Ureter (tissue), 1 donor: ENCODE data around the gene ACTR1A. TPM values are rescaled to one million over a fixed set of nuclear protein-coding genes. Genes with fewer than 3 reads are reported as not detected.
"Not testable (repeated sequence)": the region's sequence is repeated elsewhere in the genome, so short reads cannot be mapped to it uniquely, and the experiment has no call there.

ENCODE experiments used
- DNase-seq: peaks from one replicate; pipeline ENCODE4 v3.0.0-alpha.2; 2020; ENCODE audit warnings: low spot score
- total RNA-seq: library from RNA; stranded (reverse); gene quantifications from one replicate; pipeline ENCODE4 v1.2.4, GENCODE V29; 2023
- donor health status: DM: yes; HTN: yes; CAD: no.

Gene ACTR1A
- total RNA-seq, 1 donor from 2014 or later = 87.1 TPM

DNA sequence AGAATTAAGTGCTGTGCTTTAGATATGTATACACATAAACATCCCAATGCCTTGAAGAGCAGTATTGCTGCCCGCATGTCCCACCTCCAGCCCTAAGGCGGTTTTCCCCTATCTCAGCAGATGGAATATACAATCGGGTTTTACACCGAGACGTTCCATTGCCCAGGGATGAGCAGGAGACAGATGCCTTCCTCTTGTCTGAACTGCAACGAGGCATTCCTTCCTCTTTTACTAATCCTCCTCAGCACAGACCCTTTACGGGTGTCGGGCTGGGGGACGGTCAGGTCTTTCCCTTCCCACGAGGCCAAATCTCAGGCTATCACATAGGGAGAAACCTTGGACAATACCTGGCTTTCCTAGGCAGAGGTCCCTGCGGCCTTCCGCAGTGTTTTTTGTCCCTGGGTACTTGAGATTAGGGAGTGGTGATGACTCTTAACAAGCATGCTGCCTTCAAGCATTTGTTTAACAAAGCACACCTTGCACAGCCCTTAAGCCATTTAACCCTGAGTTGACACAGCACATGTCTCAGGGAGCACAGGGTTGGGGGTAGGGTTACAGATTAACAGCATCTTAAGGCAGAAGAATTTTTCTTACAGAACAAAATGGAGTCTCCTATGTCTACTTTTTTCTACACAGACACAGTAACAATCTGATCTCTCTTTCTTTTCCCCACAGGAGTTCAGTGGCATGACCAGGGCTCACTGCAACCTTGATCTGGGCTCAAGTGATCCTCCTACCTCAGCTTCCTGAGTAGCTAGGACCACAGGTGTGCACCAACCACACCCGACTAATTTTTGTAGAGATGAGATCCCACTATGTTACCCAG, 47.6 kb downstream of the ACTR1A start:
- not testable (repeated sequence) for DNase-seq

DNA sequence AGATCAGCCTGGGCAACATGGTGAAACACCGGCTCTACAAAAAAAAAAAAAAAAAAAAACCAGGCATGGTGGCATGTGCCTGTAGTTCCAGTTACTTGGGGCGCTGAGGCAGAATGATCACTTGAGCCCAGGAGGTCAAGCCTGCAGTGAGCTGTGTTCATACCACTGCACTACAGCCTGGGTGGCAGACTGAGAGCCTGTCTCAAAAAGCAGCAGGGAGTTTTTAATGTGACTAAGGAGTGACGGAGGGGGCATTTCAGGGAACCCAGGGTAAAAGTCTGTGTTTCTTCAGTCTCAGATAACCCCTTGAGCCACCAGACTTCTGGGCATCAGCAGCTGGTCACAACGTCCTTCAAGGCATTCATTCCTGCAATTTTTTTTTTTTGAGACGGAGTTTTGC, 49.0 kb downstream of the ACTR1A start:
- no peak for DNase-seq

DNA sequence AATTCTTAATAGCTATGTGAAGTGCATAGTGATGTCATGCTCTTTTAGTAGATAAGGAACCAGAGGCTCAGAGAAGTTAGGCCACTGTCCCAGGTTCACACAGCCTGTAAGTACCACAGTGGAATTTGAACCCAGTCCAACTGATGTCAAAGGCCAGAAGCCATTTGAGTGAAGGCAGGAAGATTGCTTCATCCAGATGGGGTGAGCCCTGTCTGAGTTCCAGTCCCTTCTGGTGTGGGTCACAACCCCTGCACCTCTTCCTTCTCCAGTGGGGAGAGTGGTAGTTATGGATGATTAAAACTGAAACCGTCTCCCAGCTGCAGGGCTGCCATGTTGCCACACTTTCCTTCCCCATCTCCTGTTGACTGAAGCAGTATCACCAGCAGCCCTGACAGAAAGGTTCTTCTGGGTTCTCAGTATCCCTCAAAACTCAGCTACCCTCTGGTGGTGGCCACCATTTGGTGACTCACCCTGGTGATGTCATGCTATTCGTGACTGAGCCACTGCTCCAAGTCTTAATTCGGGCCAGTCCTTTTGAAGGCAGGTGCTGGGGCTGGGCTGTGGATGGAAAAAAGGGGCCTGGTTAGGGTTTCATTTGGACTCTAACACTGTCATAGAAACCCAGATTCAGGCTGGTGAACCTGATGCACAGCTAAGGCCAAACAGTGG, 49.7 kb downstream of the ACTR1A start:
- no peak for DNase-seq

DNA sequence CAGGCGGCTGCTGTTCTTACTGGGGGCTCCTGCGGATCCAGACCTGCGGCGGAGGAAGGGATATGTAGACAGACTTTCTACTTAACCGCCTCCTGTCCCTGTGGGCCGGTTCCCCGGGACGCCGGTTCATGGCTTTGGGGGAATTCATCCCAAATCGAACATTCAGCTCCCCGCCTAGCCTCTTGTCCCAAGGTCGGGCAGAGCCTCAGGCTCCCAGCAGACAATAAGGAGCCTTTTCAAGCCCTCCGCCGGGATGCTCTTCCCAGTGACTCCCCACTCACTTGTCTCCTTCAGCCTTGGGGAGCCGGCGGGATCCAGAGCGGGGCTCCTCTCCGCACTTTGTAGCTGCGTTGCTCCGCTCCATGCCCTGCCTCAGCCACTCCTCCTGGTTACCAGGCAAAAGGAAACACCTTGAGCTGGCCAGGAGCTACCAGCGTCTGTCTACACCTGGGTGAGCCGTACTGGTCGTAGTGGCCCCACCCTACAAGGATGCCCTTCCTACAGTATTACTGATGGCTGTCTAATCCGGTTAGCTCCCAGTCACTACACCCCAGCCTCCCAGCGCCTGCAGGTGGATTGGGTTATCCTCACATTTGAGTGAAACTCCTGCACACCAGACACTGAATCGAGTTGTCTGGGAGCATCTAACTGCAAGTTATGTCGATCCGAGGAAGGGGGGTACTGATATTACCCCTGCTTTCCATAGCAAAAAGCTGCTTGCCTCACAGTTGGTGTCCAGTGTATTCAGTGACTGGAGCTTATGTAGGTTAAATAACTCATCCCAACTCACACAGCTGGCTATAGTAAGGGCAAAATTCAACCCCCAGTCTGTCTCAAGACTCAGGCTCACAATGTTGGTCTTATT, 51.2 kb downstream of the ACTR1A start, which contains the start of gene C10orf95:
C10orf95 (minus strand) TSS at position 439 of the 865 bp plus-strand sequence. CDS start 450 bp downstream, outside the sequence.
- no peak for DNase-seq

DNA sequence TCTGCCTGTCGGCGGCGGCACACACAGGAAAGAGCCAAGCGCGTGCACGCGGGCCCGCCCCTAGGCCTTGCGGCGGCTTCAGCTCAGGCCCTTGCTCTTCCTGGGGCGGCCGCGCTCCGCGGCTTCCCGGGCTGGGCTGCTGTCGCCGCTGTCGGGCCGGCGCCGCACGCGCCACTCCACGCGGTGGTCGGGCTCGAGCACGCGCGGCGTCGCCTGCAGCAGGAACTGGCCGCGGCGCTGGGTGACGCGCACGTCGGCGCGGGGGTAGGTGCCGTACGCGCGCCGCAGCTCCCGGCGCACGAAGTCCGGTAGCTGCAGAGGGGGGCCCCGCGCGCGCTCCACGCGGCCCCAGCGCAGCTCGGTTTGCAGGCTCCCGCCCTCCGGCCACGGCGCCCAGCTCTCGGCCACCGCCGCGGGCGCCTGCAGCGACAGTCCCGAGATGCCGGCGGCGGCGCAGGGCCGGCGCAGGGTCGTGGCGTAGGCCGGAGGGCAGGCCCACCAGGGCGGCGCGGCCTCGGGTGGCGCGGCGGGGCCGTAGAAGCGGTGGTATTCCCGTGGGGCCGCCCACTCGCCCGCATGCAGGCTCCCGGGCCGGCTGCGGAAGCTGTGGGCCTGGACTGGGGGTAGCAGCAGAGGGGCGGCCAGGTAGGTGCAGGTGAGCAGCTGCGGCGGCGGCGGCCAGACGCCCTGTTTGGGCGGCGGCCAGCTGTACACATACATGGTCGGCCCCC, 52.0 kb downstream of the ACTR1A start:
- peak; percentile 87 for DNase-seq

DNA sequence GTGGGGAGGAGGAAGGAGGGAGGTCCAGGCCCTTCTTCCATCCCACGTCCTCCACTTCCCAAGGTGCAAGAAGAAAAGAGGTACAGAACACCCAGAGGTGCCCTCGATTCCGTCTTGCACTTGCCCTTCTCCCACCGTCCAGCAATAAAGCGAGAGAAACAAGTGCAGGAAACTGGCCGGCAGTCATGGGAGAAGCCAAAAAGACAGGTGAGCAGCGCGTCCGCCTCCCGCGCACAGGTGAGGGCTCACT, 52.5 kb downstream of the ACTR1A start:
- no peak for DNase-seq

DNA sequence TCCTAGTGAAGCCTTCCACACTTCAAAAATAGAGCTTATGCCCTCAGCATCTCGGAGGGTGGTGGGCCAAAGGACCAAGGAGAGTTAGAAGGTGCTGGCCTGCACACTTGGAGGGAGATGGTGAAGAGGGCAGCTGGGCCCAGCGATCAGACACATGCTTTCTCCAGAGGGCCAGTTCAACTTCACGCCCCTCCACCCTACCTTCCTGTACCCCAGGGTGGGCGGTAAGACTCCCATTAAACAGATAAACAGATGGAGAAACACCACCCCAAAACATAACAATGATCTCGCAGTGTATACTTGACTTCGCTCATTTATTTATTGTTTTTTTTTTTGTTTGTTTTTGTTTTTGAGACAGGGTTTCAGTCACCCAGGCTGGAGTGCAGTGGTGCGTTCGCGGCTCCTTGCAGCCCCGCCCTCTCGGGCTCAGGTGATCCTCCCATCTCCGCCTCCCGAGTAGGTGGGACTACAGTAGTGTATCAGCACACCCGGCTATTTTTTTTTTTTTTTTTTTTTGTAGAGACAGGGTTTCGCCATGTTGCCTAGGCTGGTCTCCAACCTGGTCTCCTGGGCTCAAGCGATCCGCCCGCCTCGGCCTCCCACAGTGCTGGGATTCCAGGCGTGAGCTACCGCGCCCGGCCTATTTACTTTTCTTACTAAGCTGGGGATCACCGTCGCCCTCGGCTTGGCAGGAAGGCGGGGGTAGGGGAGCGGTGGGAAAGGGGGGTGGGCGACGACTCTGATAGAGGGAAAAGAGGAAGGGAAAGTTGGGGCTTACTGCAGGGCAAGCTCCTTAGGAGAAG, 53.0 kb downstream of the ACTR1A start:
- peak; percentile 87 for DNase-seq

DNA sequence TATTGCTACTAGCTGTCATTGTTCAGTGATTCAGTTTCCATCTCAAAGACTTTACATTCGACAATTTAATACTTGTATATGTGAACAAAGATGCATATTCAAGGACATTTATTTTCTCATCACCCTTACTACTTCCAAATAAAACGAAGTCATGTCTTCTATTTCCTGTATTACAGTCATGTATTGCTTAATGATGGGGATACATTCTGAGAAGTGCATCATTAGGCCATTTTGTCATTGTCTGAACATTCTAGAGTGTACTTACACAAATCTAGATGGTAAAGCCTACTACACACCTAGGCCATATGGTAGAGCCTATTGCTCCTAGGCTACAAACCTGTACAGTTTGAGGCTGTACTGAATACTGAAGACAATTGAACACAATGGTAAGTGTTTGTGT, 57.7 kb downstream of the ACTR1A start:
- no peak for DNase-seq

DNA sequence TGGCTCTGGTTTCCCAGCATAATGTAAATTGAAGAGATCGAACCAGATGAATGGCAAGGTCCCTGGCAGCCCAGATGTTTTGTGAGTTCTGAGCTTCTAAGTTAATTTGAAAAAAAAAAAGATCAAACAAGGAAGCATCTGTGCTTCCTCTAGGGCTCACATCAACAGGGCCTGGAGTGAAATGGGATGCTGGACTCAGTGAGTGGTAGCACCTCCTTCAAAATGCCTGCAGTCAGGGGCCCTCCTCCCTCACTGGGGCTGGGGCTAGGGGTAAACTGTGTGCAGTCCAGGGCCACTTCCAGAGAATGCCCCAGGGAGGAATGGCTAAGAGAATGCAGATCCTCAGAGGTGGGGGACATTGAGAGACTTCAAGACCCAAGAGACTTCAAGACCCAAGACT, 64.1 kb downstream of the ACTR1A start:
- DNase-seq = no peak

DNA sequence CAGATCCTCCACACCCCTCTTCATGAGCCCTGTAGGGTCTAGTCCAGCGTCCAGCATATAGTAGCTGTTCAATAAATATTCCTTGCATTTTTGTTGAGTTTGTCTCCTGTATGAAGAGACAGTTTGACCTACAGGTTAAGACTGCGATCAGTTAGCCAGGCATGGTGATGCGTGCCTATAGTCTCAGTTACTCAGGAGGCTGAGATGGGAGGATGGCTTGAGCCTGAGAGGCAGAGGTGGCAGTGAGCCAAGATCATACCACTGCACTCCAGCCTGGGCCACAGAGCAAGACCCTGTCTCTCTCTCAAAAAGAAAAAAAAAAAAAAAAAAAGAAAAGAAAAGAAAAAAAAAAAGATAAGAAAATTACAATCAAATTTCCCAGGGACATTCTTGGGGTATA, 65.0 kb downstream of the ACTR1A start:
- no peak for DNase-seq

DNA sequence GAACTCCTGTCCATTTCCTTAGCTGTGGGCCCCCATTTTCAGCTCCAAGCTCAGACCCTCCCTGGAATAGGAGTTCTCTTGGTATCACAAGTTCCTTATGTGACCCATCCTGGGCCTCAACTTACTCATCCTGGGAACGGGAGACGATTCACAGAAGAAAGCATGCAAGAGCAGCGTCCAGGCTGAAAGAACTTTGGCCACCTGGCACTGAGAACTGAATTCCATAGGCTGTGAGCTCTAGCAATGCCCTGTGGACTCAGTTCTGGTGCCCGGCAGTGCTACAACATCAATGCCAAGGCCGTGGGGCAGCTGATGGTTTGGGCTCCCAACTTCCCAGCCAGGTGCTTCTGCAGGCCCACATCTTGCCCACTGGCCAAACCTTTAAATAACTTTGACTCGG, 66.2 kb downstream of the ACTR1A start:
- DNase-seq = no peak

DNA sequence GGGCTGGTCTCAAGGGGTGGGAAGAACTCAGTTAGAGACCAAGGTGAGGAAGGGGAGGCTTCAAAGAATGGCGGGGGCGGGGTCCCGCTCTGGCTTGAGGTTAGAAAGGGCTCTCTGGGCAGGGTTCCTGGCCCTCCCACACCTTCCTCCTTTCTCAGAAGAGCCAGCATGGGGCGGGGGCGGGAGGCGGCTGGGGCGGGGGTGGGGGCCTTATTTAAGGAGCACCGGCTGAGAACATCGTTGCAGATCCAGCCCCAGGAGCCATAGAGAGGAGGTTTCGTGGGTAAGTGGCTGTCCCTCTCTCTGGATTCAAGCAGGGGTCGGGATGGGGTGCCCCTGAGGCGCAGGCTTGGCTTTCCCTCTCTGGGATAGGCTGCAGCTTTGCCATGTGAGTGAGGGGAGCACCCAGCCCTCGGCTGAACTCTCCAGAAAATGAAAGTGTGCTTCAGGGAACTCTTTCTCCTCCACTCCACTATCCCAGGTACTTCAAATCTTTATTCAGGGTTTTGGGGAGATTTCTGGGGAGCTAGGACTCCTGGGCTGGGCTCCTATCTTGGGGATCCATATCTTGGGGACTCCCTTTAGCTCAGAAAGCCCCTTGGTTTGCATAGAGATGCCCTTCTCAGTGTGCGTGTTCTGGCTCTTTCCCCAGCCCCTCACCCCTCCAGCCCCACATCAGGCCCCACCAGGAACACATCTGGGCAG, 66.8 kb downstream of the ACTR1A start:
- DNase-seq = no peak

DNA sequence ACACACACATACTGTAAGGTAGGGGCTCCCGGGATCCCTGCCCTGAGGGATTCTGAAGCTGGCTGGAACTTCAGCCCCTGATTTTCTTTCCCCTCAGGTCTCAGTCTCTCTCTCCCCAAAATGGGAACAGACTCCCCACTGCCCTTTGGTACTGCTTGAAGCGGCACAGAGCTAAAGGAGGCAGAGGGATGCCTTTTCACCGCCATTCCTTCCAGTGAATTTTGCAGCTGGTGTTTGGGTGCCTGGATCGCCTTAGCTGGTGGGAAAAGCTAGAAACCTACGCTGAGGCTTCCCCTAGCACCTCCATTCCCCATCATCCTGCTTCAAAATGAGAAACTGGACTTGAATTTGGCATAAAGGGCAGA, 67.4 kb downstream of the ACTR1A start:
- no peak for DNase-seq

DNA sequence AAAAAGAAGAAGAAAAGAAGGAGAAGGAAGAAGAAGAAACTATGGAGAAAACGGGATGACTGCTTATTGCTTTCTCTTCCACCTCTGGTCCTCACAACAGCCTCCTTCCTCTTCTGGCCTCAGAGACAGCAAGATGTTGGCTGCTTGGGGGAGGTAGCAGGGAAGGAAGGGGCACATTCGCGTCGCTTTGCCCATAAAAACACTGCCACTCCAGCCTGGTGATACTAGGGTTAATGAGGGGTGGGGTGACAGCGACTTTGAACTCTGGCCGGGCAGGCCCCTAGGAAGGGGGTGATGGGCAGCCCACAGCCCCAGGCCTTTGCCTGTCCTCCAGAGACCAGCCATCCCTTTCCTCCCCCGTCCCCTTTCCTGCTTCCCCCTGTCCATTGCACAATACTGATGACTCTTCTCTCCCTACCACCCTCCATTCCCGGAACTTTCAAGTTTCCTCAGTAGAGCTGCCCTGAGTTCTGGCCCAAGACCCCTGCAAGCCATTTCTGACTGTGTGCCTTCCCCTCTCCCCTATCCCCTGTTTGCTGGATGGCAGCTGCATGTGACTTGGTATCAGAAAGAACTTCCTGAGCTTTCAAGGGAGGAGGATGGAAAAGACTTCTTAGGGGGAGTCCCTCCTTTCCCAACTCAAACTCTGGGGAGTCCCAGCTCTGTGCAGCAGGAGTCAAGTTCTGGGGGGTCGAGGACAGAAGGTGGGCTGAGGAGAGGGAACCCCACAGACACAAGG, 67.9 kb downstream of the ACTR1A start:
- no peak for DNase-seq

DNA sequence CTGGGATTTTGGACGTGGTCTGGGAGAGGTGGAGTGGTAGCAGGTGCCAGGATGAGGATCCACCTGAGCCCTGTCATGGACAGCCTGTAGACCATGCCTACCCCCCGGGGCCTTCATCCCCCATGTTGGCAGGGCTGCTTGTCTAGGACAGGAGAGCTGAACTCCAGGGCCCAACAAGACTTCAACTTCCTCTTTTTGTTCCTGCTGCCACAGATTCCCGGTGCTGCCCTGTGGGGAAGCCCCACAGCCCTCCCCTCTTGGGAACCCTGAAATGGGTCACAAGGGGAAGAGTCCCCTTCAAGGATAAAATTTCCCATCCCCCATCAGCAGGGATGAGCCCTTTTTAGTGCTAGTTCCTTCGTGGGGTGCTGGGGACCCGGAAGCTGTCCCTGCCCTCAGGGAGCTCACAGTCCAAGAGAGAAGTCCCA, 68.9 kb downstream of the ACTR1A start:
- DNase-seq = no peak

DNA sequence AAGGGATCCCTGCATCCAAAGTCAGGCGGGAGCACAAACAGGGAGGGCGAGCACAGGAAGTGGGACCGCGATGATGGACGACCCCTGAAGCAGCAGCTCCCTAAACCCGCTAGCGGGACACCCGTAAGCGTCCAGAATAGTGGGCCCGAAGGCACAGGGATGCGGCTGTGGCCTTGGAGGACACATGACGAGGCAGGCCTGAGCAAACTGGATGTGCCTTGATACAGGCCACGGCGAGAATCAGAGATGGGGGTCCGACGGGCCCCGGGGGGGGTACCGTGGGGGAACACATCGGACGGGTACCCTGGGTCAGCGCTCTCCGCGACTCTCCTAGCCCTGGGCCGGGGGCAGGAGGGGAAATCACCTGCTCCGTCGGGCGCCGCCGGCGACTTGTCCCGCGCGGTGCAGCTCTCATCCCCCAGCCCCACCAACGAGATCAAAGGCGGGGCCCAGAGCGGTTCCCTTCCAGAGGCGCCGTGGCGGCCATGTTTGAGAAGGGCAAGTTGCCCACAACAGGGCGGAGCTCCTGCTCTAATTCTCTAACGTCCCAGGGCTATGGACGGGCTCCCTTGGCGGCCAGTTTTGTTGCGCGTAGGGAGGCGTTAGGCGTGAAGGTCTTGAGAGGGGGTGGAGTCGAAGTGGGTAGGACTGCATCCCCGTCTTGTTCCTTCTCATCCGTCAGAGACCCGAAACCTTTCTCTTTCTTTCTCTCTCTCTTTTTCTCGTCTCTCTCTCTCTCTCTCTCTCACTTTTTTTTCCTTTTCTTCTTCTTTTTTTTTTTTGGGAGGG, 70.2 kb downstream of the ACTR1A start, which contains the start of gene CUEDC2:
CUEDC2 (minus strand) TSS at position 413 of the 789 bp plus-strand sequence. CDS start 7,386 bp downstream, outside the sequence.
- DNase-seq = peak; percentile 96

DNA sequence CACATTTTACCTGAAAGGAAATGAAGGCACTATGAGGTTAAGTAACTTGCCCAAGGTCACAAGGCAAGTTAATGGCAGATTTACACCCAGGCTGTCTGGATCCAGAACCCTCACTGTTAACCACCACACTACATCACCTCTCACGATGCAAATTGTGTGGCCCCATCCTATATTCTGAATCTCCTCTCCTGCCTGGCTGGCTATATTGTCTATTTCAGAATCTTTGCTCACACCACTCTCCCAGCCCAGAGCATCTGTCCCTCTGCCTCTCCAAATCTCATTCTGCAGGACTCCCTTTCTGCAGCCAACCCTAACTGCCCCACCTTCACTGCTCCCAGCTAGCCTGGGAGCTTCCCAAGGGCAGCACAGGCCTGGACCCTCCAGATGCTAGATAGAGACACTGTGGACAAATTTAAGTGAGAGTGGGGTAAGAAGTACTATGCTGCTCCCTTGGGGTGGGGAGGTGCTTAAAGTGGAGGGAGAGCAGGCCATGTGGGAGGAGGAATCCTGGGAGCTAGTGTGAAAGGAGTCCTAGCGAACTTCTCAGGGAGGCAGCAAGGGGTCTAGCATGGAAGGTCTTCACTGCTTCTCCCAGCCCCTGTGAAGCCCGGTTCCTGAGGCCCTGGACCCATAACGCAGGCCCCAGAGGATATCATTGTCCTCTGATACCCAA, 70.9 kb downstream of the ACTR1A start:
- no peak for DNase-seq

DNA sequence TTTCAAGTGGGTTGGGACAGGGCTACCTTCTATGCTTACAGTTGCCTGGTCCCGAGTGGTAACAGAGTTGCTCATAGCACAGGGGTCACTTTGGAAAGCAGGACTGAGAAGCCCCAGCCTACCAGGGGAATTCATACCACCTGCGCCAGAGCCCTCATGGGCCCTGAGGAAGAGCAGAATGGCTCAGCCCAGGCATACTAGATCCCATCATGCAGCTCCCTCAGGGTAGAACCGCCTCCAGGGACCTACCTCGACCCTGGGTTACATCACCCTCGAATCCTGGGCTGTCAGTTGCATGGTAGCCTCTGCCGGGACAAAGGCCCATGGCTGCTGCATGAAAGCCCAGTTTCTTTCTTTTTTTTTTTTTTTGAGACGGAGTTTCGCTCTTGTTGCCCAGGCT, 73.0 kb downstream of the ACTR1A start:
- no peak for DNase-seq
